Fibroblast of the conjunctiva (primary cell): Measurements from ENCODE around the gene PRR12.

ENCODE experiments used
- DNase-seq: peaks from one replicate; pipeline ENCODE4 v3.0.0-alpha.2; 2010; ENCODE audit warnings: low read depth

The PRR12 gene

DNA sequence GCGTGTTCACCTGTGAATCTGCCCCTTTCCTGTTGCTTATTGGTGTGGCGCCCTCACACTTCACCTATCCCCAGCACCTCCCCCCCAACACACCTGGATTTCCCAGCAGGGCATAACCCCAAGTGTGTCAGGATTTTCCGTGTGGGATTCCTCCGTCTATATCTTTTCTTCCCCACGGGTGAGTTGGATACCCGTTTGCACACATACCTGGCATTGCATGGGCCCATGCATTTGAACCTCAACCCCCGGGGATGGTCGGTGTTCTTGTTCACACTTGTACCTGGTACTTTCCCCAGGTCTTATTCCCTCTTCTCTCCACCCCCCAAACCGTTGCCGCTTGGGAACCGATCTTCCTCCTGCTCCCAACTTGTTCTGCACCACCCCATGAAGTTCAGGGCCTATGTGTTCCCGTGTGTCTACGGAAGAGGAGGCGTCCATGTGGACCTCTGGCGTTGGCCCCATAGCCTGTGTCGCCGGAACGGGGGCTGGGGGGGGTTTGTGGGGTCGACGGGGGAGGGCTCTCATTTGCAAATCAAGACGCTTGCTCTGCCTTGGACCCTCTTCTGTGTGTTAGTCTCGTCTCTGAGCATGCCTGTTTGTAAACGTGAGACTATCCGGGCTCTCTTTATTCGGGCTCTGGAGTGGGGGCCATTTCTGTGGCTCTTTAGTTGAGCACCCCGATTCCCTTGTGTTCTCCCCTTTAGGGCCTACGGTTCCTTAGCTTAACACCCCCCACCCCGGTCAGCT lies 1.7 kb downstream of the PRR12 start:
- DNase-seq = no peak

DNA sequence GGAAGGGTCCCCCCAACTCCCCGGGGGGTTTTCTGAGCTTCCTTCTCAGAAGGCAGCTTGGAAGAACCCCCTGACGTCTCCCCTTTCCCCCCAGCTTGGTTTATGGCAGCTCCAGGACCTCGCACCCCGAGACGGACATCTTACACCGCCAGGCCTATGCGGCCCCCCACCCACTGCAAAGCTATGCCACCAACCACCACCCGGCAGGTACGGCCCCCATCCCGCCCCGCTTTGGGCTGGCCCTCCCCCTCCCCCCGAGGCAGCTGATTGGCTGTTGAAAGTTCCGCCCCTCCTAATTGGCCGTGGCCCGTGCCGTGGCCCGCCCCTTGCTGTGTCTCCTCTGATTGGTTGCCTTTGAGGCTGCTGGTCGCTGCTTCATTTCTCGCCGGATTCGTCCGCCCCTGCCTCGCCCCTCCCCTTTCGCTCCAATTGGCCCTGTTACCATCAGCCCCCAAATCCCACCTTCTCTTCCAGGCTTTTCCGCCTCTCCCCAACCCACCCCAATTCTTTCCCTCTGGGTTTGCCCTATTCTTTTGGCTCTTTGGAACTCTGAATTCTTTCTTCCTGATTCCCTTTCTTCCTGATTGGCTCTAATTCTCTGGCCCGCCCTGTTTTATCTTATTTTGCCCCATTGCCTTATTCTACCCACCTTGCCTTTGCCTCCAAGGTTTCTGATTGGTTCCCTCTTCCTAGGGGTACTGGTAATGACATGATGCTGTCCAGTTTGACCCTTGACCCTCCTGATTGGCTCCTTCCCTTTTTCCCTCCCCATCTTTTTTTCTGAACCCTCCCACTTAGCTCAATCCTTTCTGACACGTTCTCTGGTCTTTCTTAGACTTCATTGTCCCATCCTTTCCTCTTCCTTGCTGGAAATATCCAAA lies 2.5 kb downstream of the PRR12 start:
- DNase-seq = peak; percentile 81

DNA sequence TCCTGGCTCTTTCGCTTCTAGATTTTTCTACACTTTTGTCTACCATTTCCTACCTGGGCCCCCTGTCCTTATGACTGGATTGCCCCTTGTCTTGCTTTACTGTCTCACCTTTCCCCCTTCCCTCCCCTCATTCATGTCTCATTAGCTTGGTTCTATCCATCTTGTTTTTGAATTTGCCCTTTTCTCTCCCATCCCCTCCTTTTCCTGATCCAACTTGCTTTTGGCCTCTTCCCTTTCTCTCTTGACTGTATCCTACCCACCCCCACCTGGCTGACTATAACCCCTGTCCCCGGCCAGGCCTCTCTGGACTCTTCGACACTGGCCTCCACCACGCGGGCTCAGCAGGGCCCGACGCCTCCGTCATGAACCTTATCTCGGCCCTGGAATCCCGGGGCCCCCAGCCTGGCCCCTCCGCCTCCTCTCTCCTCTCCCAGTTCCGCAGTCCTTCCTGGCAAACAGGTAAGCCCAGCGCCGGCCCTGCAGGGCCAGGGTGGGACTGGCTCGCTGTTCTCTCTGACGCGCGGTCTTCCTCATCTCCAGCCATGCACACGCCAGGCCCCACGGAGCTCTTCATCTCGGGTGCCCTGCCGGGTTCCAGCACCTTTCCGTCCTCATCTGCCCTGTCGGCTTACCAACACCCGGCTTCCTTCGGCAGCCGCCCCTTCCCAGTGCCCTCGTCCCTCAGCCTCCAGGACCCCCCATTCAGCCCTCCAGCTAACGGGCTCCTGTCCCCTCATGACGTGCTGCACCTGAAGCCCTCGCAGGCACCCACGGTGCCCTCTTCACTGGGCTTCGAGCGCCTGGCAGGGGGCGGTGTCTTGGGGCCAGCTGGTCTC lies 3.4 kb downstream of the PRR12 start:
- no peak for DNase-seq

DNA sequence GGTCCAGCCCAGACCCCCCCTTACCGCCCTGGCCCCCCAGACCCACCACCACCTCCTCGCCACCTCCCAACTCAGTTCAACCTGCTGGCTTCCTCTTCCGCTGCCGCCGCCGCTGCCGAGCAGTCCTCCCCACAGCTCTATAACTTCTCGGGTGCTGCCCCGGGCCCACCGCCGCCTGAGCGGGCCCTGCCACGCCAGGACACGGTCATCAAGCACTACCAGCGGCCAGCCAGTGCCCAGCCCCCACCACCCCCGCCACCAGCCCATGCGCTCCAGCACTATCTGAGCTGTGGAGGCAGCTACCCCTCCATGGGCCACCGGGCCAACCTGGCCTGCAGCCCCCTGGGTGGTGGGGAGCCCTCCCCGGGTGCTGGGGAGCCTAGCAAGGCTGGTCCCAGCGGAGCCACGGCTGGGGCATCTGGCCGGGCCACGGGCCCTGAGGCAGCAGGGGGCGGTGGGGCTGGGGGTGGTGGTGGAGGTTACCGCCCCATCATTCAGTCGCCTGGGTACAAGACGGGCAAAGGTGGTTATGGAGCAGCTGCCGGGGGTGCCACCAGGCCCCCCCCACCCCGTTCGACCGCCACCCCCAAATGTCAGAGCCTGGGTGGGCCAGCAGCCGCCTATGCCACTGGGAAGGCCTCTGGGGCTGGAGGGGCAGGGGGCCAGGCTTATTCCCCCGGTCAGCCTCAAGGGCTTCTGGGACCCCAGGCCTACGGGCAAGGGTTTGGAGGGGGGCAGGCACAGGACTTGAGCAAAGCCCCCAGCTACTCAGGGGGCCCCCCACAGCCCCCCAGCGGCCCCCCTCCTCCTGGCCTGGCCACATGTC lies 4.2 kb downstream of the PRR12 start:
- DNase-seq = no peak

DNA sequence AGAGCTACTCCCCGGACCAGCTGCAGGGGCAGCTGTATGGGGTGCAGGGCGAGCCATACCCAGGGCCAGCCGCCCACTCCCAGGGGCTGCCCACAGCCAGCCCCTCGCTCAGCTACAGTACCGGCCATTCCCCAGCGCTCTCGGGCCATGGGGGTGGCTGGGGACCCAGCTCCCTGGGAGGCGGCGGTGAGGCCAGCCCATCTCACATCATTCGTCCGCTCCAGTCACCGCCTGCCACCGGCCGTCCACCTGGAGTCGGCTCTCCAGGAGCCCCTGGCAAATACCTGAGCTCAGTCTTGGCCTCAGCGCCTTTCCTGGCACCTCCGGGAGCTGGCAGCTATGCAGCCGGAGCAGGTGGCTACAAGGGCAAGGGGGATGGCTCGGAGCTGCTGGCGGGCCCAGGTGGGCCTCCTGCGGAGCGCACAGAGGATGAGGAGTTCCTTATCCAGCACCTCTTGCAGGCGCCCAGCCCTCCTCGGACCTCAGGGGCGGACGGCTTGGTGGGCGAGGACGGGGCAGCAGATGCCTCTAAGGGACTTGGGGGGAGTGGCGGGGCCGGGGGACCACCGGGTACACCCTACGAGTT lies 4.9 kb downstream of the PRR12 start:
- DNase-seq = no peak

DNA sequence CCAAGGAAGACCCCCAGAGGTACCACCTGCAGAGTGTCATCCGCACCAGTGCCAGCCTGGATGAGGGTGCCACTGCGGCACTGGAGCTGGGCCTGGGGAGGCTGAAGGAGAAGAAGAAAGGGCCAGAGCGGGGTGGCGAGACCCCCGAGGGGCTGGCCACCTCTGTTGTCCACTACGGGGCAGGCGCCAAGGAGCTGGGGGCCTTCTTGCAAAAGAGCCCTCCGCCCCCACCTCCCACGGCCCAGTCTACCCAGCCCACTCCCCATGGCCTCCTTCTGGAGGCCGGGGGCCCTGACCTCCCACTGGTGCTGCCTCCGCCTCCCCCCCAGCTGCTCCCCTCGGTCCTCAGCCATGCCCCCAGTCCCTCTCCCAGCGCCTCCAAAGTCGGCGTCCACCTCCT lies 5.4 kb downstream of the PRR12 start:
- no peak for DNase-seq

DNA sequence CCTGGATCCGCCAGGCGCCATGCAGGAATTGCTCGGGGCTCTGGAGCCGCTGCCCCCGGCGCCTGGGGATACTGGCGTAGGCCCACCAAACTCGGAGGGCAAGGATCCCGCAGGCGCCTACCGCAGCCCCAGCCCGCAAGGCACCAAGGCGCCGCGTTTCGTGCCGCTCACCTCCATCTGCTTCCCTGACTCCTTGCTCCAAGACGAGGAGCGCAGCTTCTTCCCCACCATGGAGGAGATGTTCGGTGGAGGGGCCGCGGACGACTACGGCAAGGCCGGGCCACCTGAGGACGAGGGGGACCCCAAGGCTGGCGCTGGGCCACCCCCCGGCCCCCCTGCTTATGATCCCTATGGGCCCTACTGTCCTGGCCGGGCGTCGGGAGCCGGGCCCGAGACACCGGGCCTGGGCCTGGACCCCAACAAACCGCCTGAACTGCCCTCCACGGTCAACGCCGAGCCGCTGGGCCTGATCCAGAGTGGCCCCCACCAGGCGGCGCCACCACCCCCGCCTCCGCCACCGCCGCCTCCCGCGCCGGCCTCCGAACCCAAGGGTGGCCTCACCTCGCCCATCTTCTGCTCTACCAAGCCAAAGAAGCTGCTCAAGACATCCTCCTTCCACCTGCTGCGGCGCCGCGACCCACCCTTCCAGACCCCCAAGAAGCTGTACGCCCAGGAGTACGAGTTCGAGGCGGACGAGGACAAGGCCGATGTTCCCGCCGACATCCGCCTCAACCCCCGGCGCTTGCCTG lies 6.1 kb downstream of the PRR12 start:
- no peak for DNase-seq

DNA sequence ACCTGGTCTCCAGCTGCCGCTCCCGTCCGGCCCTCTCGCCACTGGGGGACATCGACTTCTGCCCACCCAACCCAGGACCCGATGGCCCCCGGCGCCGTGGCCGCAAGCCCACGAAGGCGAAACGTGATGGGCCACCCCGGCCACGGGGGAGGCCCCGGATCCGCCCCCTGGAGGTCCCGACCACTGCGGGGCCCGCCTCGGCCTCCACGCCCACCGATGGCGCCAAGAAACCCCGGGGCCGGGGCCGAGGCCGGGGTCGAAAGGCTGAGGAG lies 6.7 kb downstream of the PRR12 start:
- DNase-seq = no peak

DNA sequence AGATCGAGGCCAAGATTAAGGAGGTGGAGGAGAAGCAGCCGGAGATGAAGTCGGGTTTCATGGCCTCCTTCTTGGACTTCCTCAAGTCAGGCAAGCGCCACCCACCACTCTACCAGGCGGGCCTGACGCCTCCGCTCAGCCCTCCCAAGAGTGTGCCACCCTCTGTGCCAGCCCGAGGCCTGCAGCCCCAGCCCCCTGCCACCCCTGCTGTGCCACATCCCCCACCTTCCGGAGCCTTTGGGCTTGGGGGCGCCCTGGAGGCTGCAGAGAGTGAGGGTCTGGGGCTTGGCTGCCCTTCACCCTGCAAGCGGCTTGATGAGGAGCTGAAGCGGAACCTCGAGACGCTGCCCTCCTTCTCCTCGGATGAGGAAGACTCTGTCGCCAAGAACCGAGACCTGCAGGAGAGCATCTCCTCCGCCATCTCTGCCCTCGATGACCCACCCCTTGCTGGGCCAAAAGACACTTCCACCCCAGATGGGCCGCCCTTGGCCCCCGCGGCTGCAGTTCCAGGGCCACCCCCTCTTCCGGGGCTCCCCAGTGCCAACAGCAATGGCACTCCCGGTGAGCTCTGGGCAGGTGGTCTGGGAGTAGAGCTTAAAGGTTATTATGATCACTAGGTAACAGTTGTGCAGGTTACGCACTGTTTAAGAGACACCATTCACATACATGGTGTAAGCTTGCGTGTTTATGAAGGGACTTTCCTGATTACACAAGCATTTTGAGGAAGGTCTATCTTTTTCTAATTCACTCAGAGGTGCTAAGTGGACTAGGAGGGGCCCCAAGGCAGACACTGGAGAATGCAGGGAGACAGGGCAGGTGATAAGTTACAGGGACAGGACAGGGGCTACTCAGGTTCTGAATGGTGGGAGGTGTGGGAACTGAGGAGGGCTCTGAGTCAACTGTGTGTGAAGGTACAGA lies 8.7 kb downstream of the PRR12 start:
- DNase-seq = no peak

DNA sequence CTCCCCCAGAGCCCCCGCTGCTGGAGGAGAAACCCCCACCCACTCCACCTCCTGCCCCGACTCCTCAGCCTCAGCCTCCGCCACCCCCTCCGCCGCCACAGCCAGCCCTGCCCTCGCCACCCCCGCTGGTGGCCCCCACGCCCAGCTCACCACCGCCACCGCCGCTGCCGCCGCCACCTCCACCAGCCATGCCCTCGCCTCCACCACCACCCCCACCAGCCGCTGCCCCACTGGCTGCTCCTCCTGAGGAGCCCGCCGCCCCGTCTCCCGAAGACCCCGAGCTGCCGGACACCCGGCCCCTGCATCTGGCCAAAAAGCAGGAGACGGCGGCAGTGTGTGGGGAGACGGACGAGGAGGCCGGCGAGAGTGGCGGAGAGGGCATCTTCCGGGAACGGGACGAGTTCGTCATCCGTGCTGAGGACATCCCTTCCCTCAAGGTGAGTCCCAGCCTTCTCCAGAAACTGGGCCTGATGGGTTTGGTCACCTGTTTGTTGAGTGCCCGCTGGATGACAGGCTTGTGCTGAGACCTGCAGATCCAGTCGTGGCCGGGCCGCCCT lies 10.6 kb downstream of the PRR12 start:
- no peak for DNase-seq

DNA sequence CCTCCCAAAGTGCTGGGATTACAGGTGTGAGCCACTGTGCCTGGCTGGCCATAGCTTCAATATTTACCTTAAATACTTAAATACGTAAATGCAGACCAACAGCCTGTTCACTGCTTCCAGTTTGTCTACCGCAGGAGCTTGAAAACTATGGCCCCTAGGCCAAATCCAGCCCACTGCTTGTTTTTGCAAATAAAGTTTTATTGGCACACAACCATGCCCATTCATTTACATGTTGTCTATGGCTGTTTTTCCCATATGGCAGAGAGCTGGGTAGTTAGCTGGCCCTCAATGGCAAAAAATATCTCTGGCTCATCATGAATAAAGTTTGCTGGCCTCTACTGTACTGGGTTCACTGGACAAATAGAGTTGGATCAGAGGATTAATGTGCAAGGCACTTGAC lies 11.8 kb downstream of the PRR12 start:
- DNase-seq = no peak

DNA sequence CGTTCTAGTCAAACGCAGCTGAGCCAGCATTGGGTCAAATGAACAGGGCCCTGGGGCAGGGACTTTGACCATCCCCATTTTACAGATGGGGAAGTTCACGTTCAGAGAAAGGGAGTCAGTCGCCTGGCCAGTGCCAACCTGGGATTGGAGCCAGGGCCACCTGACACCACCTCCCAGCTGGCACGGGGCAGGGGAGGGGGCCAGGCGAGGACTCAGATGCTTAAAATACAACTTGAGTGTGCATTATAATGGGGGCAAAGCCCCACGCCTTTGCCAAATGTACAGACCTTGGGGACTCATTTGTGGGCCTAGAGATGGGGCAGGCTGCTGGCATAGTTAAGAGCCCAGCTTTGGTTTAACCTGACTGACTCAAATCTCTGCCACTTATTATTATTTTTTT lies 14.6 kb downstream of the PRR12 start:
- no peak for DNase-seq

DNA sequence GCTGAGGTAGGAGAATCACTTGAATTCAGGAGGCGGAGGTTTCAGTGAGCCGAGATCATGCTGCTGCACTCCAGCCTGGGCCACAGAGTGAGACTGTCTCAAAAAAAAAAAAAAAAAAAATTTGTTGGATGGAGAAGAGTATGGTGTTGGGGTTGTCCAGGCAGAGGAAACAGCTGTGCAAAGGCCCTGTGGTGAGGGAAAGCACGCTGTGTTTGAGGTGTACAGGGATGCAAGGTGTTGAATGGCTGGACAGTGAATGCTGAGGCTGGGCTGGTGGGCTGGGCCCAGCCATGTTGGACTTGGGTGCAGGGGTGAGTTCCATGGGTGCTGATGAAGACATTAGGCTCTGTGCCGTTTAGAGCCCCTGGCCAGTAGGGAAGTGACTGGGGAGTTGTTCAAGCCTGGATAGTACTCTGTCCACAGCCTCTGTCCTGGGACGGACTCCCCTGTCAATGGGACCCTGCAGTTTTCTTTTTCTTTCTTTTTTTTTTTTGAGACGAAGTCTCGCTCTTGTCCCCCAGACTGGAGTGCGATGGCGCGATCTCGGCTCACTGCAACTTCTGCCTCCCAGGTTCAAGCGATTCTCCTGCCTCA lies 18.6 kb downstream of the PRR12 start:
- no peak for DNase-seq

DNA sequence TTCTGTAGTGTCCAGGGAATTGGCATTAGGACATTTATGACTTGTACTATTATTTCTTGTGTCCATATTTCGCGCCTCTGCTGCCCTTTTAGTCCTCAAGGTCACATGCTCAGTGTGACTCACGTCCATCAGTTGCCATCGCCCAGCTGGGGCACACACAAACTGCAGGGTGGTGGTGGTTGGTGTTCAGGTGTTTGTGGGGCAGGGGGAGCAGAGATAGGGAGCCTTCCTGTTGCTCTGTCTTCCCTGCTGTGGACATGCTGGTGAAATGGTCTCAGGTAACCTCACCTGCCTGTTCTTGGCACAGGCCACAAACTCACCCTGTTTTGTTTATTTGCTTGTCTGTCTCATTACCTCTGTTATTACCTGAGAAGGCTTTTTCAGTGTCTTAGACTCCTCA lies 22.4 kb downstream of the PRR12 start:
- no peak for DNase-seq

DNA sequence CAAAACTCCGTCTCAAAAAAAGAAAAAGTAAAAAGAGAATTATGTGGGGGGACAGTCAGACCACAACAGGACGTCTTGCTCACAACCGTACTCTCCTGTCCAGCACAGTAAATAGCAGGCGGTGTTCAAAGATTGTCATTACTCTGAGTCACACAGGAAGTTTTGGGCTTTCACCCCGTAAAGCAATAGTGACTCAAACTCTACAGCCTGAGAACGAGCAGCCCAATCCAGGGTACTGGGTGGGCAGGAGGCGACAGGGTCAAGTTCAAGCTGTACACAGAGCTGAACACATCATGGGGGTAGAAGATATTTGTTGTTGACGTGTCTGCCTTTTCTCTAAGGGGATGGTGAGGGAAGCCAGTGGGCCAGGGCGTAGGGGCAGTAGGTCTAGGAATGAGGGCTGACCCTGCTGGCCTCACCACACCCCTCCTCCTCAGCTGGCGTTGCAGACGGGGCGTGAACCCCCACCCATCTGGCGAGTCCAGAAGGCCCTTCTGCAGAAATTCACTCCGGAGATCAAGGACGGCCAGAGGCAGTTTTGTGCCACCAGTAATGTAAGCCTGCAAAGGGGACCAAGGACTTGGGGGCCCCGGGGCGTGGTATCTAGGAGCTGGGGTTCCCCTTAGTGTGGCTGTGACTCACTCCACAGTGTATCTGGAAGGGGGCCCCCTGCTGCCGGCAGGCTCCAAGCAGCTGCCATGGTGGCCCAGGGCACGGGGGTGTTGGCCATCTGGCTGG lies 23.3 kb downstream of the PRR12 start:
- DNase-seq = no peak

DNA sequence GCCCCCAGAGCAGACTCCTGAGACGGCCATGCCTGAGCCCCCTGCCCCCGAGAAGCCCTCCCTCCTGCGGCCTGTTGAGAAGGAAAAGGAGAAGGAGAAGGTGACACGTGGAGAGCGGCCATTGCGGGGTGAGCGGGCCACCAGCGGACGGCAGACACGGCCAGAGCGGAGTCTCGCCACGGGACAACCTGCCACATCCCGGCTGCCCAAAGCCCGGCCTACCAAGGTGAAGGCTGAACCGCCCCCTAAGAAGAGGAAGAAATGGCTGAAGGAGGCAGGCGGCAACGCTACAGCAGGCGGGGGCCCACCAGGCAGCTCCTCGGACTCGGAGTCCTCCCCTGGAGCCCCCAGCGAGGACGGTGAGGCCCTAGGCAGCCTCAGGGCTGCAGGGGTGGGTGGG lies 24.9 kb downstream of the PRR12 start:
- DNase-seq = no peak

DNA sequence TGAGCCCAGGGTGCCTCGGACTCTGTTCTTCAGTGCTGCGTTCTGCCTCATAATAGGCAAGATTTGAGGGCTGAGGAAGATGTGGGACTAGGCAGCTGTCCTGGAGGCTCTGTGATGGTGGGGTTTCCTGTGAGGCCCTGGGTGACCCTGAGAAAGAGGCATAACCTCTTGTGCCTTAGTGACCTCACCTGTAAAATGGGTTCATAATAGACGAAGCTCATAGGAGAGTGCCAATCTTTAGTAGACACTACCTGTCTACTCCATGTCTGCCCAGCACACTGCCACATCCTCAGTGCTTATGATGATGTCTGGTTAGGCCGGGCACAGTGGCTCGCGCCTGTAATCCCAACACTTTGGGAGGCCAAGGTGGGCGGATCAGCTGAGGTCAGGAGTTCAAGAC lies 25.6 kb downstream of the PRR12 start:
- DNase-seq = no peak

DNA sequence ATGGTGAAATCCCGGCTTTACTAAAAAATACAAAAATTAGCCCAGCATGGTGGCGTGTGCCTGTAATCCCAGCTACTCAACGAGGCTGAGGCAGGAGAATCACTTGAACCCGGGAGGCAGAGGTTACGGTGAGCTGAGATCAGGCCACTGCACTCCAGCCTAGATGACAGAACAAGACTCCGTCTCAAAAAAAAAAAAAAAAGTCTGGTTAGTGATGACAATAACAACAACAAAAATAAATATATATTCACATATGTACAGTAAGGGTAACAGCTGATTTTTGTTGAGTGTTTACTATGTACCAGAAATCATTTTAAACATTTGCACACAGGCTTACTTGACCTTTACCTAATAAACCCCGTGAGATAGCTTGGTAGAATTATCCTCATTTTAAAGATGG lies 26.0 kb downstream of the PRR12 start:
- no peak for DNase-seq
